ENCODE data around the gene ZBTB24.

ZBTB24 gene

GRCh38 chr6:109420751-109421150 lies 62.3 kb downstream of the ZBTB24 start:
- no peak for DNase-seq (ENCODE audit: low read depth)

- no peak for DNase-seq (ENCODE audit: low read depth)
Observed at GRCh38 chr6:109417646-109418045, 65.4 kb downstream of the ZBTB24 start.
